ENCODE measurements around the gene TAB2.

The TAB2 gene

DNA sequence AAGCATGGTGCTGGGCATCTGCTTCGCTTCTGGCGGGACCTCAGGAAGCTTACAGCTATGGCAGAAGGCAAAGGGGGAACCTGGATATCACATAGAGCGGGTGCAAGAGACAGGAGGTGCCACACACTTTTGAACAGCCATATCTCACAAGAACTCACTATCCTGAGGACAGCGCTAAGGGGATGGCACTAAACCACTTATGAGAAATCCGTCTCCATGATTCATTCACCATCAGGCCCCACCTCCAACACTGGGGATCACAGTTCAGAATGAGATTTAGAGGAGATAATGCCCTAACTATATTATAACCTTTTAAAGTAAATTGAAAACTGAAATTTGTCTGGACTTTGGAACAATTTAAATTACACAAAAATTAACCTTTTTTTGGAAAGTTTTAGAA lies 44.8 kb downstream of the TAB2 start:
- TF ChIP-seq GATA2 (IDR thresholded peaks at IDR 0.05; ENCODE audit: low read depth, low read length) (no peak), GATA3 (IDR thresholded peaks at IDR 0.05; ENCODE audit: low read depth, low read length) (no peak)

GRCh38 chr6:149363154-149363553 lies 45.6 kb downstream of the TAB2 start:
- no peak for TF ChIP-seq GATA3 (IDR thresholded peaks at IDR 0.05; ENCODE audit: low read depth, low read length)
- no peak for TF ChIP-seq GATA2 (IDR thresholded peaks at IDR 0.05; ENCODE audit: low read depth, low read length)

DNA sequence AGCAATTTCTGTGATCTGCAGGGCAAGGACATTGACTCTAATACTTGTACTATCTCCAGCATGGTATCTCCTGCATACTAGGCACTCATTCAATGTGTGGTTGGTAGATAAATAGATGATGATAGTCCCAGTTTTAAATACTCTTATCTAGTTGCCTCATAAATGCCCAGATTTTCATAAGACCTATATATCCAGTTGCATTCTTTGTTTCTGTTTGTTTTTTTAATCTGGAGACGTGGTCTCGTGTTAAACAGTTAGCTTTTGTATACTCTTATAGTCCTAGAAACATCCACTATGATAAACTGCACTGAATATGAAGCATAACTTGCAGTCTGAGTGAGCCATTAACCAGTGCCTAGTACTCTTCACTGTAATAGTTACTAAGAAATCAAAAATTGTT lies 47.0 kb downstream of the TAB2 start:
- TF ChIP-seq GATA2 (IDR thresholded peaks at IDR 0.05; ENCODE audit: low read depth, low read length) (no peak), GATA3 (IDR thresholded peaks at IDR 0.05; ENCODE audit: low read depth, low read length) (no peak)

DNA sequence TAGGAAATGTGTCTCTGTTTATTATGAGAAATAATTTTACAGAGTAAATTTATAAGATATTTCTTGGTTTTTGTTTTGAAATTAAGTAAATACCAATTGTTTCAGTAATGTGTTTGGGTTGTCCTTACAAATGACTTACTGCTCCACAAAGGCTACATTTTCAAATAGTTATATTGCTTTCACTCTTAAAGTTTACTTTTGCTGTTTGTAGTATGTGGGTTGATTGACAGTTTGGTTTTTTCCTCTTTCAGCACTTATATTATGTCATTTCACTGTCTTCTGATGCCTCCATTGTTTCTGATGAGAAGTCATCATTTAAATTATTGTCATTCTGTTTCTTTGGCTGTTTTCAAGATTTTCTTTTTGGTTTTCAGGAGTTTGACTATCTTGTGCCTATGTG lies 47.7 kb downstream of the TAB2 start:
- no peak for TF ChIP-seq GATA2 (IDR thresholded peaks at IDR 0.05; ENCODE audit: low read depth, low read length)
- no peak for TF ChIP-seq GATA3 (IDR thresholded peaks at IDR 0.05; ENCODE audit: low read depth, low read length)

DNA sequence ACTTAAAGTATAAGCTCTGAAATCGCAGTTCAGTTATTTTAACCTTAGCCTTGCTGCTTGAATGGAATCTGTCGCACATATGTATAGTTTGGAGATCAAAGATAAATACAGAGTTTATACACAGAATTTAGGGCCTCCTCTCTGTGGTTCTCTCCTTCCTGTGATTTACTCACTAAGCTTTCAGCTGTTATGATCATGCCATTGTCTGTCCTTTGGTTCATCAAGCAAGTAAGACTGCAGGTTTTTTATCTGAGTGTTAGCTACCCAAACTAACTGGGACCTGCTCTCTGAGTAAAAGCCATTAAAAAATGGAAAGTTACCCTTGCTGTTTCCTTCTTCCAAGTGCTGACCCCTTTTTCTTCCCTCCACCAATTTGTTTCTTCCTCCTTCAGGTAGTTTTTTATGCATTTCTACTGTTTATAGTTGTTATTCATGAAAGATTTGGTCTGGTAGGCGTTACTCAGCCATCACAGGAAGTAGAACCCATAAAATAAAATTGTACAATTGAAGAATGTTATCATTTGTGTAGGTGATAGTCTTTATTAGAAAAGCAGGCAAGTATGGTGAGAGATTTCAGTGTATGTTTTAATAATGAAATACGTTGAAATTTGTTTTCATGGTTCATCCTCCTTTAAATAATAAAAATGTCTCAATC lies 48.9 kb downstream of the TAB2 start:
- TF ChIP-seq GATA3 (IDR thresholded peaks at IDR 0.05; ENCODE audit: low read depth, low read length) (no peak), GATA2 (IDR thresholded peaks at IDR 0.05; ENCODE audit: low read depth, low read length) (no peak)

- TF ChIP-seq GATA2 (IDR thresholded peaks at IDR 0.05; ENCODE audit: low read depth, low read length): no peak
- TF ChIP-seq GATA3 (IDR thresholded peaks at IDR 0.05; ENCODE audit: low read depth, low read length): no peak
These were observed 50.6 kb downstream of the TAB2 start for GRCh38 chr6:149368065-149368464.

DNA sequence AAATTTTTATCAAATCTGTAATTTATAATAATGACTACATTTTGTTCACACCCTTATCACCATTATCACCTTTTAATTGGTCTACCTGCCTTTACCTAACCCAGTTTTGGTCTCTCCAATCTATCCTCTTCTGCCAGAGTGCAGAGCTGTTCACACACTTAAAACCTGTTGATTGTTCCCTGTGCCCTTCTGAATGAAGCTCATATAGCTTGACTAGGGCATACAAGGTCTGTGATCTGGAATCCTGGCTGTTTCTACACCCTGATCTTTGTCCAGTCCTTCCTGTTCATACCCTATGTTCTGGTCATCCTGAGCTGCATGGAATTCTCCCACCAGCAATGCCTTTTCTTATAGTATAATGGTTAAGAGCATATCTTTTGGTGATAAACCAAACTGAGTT lies 53.6 kb downstream of the TAB2 start:
- TF ChIP-seq GATA2 (IDR thresholded peaks at IDR 0.05; ENCODE audit: low read depth, low read length) (no peak), GATA3 (IDR thresholded peaks at IDR 0.05; ENCODE audit: low read depth, low read length) (no peak)

- no peak for TF ChIP-seq GATA3 (IDR thresholded peaks at IDR 0.05; ENCODE audit: low read depth, low read length)
- no peak for TF ChIP-seq GATA2 (IDR thresholded peaks at IDR 0.05; ENCODE audit: low read depth, low read length)
These were observed 54.5 kb downstream of the TAB2 start for GRCh38 chr6:149372062-149372461.

GRCh38 chr6:149373511-149373910 lies 56.0 kb downstream of the TAB2 start:
- TF ChIP-seq GATA2 (IDR thresholded peaks at IDR 0.05; ENCODE audit: low read depth, low read length) (no peak), GATA3 (IDR thresholded peaks at IDR 0.05; ENCODE audit: low read depth, low read length) (no peak)

GRCh38 chr6:149379977-149380376 lies 62.5 kb downstream of the TAB2 start:
- TF ChIP-seq GATA2 (IDR thresholded peaks at IDR 0.05; ENCODE audit: low read depth, low read length) (no peak), GATA3 (IDR thresholded peaks at IDR 0.05; ENCODE audit: low read depth, low read length) (no peak)

DNA sequence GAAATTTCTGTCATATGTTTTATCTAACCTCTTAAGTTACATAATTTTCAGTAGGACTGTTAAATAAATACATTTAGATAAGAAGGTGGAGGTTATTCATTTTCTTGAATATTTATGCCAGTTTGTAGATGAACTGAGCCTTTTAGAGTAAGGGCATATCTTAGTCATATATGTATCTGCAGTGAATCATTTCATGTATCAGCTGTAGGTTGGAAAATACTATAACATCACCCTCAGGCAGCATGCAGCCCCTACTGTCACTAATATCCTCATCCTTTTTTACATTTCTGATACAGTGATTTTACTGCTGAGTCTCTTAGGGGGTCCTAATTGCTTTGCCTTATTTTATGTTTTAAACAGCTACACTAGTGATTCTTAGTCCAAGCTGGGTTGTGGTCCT lies 63.0 kb downstream of the TAB2 start:
- no peak for TF ChIP-seq GATA2 (IDR thresholded peaks at IDR 0.05; ENCODE audit: low read depth, low read length)
- TF ChIP-seq GATA3 (IDR thresholded peaks at IDR 0.05; ENCODE audit: low read depth, low read length): no peak

- TF ChIP-seq GATA3 (IDR thresholded peaks at IDR 0.05; ENCODE audit: low read depth, low read length): no peak
- TF ChIP-seq GATA2 (IDR thresholded peaks at IDR 0.05; ENCODE audit: low read depth, low read length): no peak
These were observed 65.9 kb downstream of the TAB2 start for GRCh38 chr6:149383371-149383770.

DNA sequence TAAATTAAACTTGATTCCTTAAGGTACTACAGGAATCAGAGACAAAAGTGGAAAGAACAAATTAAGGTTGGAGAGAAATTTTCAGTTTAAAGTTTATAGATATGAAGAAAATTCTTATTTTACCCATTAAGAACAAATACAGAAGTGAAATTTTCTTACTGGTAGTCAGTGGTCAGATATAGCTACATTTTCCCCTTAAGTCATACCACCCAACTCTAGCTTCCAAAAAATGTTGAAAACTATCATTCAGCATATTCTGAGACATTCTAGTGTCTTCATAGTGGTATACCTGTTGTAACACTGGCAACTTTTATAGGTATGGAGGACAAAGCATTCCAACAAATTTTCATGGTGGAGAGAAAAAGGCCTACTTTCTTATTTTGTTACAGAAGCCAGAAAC lies 67.0 kb downstream of the TAB2 start:
- TF ChIP-seq GATA2 (IDR thresholded peaks at IDR 0.05; ENCODE audit: low read depth, low read length) (no peak), GATA3 (IDR thresholded peaks at IDR 0.05; ENCODE audit: low read depth, low read length) (no peak)

- TF ChIP-seq GATA3 (IDR thresholded peaks at IDR 0.05; ENCODE audit: low read depth, low read length) (no peak), GATA2 (IDR thresholded peaks at IDR 0.05; ENCODE audit: low read depth, low read length) (no peak)
These were observed 68.6 kb downstream of the TAB2 start for GRCh38 chr6:149385998-149386646.

GRCh38 chr6:149387779-149388512 lies 70.4 kb downstream of the TAB2 start:
- TF ChIP-seq GATA2 (IDR thresholded peaks at IDR 0.05; ENCODE audit: low read depth, low read length): no peak
- TF ChIP-seq GATA3 (IDR thresholded peaks at IDR 0.05; ENCODE audit: low read depth, low read length): no peak

Measured in SH-SY5Y (cell line).